Mesothelial cell of epicardium (in vitro differentiated cells): ENCODE data around the gene CEP131. TPM values are rescaled to one million over a fixed set of nuclear protein-coding genes. Genes with fewer than 3 reads are reported as not detected.

Source experiments
- DNase-seq, 2 experiments: peaks; one replicate each; pipeline ENCODE4 v3.0.0; 2021; ENCODE audit warnings: low spot score in 2 of 2; ENCODE audit not compliant: unreplicated experiment in 2 of 2
- H3K27ac Mint-ChIP-seq: 2 replicates; pipeline ENCODE4 v1.8.0; 2021; ENCODE audit warnings: mixed read lengths
- H3K27me3 Mint-ChIP-seq: 2 replicates; pipeline ENCODE4 v1.8.0; 2021; ENCODE audit warnings: low read depth, mixed read lengths
- H3K36me3 Mint-ChIP-seq: 2 replicates; pipeline ENCODE4 v1.8.0; 2021; ENCODE audit warnings: mixed read lengths
- H3K4me1 Mint-ChIP-seq: 2 replicates; pipeline ENCODE4 v1.8.0; 2021; ENCODE audit warnings: mixed read lengths
- H3K4me3 Mint-ChIP-seq: 2 replicates; pipeline ENCODE4 v1.8.0; 2021; ENCODE audit warnings: mild to moderate bottlenecking, moderate library complexity, mixed read lengths
- H3K9me3 Mint-ChIP-seq: 2 replicates; pipeline ENCODE4 v1.8.0; 2021; ENCODE audit warnings: mixed read lengths
- total RNA-seq: library from RNA; stranded (reverse); gene quantifications from 3 replicates; pipeline ENCODE4 v1.2.1, GENCODE V29; 2021
- TF ChIP-seq, protein P1 (sequence below): fragments of 200-600 bp; sonication (generic); IDR thresholded peaks from one replicate; pipeline ENCODE4 v1.5.0; 2021; ENCODE audit warnings: antibody characterized with exemption; ENCODE audit not compliant: unreplicated experiment

CEP131 gene
- total RNA-seq, 1 donor from 2014 or later = 27.3 TPM

DNA sequence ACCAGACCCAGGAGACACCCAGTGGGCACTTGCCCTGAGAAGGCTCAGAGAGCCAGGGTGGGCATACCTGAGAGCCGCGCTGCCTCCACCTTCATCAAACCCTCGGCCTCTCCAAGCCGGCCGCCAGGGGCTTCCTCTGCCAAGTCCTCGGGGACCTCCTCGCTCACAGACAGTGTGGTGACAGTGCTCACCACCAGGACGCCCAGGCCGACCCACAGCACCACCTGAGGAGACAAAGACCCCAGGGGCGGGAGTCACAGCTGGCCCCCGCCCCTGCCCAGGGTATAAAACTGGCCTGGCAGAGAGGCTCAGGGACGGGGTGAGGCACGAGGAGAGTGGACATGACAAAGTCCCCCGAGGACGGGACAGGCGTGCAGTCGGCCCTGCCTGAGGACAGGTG lies 37.4 kb upstream of the CEP131 start:
- Mint-ChIP-seq H3K9me3 (no peaks in the 10 kb centered on the region), H3K36me3 (peaks cover 1% of the 10 kb centered on the region), H3K27me3 (no peaks in the 10 kb centered on the region), H3K4me1 (peaks cover 1% of the 10 kb centered on the region), H3K4me3 (no peak overlapping the region), H3K27ac (no peak overlapping the region)
- no peak for DNase-seq
- TF ChIP-seq, protein P1, sequence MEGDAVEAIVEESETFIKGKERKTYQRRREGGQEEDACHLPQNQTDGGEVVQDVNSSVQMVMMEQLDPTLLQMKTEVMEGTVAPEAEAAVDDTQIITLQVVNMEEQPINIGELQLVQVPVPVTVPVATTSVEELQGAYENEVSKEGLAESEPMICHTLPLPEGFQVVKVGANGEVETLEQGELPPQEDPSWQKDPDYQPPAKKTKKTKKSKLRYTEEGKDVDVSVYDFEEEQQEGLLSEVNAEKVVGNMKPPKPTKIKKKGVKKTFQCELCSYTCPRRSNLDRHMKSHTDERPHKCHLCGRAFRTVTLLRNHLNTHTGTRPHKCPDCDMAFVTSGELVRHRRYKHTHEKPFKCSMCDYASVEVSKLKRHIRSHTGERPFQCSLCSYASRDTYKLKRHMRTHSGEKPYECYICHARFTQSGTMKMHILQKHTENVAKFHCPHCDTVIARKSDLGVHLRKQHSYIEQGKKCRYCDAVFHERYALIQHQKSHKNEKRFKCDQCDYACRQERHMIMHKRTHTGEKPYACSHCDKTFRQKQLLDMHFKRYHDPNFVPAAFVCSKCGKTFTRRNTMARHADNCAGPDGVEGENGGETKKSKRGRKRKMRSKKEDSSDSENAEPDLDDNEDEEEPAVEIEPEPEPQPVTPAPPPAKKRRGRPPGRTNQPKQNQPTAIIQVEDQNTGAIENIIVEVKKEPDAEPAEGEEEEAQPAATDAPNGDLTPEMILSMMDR = no peak

DNA sequence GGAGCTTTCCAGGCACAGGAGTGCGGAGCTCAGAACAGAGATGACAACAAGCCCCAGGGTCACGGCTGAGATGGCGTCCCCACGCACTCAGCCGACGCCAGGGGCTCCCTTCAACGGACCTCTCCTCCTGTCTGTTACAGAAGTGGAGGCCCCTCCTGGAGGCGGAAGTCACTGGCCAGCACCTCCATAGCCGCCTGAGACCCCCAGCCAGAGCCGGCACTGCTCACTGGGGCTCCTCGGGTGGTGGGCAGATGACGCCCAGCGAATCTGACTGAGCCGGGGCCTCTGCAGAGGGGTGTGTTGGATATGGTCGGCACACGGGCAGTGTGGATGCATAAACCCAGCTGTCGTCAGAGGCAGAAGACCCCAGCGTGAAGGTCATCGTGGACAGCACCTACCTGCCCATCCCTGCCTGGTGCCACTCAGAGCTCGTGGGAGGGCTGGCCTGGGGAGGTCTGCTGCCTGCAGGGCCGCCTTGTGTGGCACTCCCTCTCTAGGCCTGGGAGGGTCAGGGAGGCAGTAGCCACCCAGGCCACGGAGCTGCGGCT lies 36.4 kb upstream of the CEP131 start:
- H3K27me3 Mint-ChIP-seq = no peaks in the 10 kb centered on the region
- peaks cover 7% of the 10 kb centered on the region for H3K4me1 Mint-ChIP-seq
- H3K27ac Mint-ChIP-seq = no peak overlapping the region
- H3K9me3 Mint-ChIP-seq = no peaks in the 10 kb centered on the region
- H3K36me3 Mint-ChIP-seq = peaks cover 1% of the 10 kb centered on the region
- TF ChIP-seq, protein P1 = no peak
- DNase-seq = no peak
- no peak overlapping the region for H3K4me3 Mint-ChIP-seq

DNA sequence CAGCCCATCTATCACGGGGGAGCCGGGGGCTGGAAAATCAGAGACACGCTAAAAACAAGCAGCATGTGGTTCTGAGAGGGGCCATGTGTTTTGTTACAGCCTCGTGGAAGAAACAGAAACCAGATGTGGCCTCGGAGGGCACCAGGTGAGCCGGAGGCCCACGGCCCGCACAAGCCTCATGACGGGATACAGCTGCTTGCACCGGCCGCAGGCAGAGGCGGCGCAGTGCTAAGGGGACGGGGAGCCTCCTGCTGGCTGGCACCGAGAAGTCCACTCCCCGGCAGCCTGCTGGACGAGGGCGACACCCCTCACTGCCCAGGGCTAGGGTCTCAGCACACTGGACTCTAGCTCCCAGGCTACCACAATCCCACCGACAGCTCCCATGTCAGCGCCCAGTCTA lies 35.5 kb upstream of the CEP131 start:
- DNase-seq = no peak
- H3K27me3 Mint-ChIP-seq = no peaks in the 10 kb centered on the region
- no peaks in the 10 kb centered on the region for H3K9me3 Mint-ChIP-seq
- peaks cover 7% of the 10 kb centered on the region for H3K4me1 Mint-ChIP-seq
- TF ChIP-seq, protein P1 = no peak
- H3K27ac Mint-ChIP-seq = no peak overlapping the region
- H3K4me3 Mint-ChIP-seq = no peak overlapping the region
- peaks cover 1% of the 10 kb centered on the region for H3K36me3 Mint-ChIP-seq

DNA sequence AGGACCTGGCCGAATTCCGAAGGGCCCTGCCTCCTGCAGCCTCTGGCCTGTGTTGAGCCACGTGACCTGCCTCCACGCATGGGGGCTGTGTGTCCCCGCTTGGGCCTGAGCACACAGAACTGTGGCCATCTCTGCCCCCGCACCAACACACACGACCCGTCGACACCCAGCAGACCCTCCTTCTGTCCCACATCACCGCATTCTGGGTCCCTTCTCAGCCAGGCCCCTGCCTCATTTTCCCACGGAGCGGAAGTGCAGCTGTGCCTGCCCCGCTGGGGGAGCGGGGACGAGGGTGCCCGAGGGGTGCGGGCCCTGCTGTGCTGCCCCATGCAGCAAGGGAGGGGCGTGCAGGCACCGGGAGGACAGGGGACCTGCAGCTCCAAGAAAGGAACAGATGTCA lies 34.8 kb upstream of the CEP131 start:
- Mint-ChIP-seq H3K27me3 (no peaks in the 10 kb centered on the region), H3K36me3 (peaks cover 5% of the 10 kb centered on the region), H3K27ac (no peak overlapping the region)

DNA sequence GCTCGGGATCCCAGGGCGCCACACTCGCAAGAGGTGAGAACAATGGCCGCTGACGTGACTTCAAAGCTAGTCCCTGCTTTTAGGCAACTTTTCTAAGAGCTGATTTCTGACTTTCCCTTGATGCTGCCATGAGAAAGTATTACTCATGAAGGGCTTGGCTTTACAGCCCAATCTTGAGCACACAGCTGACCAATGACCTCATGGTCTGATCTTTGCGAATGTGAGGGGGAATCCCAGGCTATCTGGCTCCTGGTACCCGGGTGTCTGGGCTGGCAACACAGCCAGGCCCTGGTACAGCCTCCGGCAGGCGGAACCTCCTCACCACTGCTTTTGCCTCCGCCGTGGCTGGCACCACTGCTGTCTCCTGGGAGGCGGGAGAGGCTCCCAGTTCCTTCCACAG lies 33.9 kb upstream of the CEP131 start:
- no peaks in the 10 kb centered on the region for H3K9me3 Mint-ChIP-seq
- H3K27me3 Mint-ChIP-seq = no peaks in the 10 kb centered on the region
- DNase-seq = no peak
- no peak overlapping the region for H3K4me3 Mint-ChIP-seq
- H3K4me1 Mint-ChIP-seq = peaks cover 10% of the 10 kb centered on the region
- H3K36me3 Mint-ChIP-seq = peaks cover 3% of the 10 kb centered on the region
- no peak overlapping the region for H3K27ac Mint-ChIP-seq
- TF ChIP-seq, protein P1 = no peak

More for the DNA sequence above, 34.8 kb upstream of the CEP131 start:
- H3K4me3 Mint-ChIP-seq = no peak overlapping the region
- no peak for DNase-seq
- H3K4me1 Mint-ChIP-seq = peaks cover 10% of the 10 kb centered on the region
- TF ChIP-seq, protein P1 = no peak
- H3K9me3 Mint-ChIP-seq = no peaks in the 10 kb centered on the region
